ENCODE measurements around the gene CELSR3. TPM values are rescaled to one million over a fixed set of nuclear protein-coding genes. Genes with fewer than 3 reads are reported as not detected.

CELSR3 gene
- total RNA-seq, 1 experiment from 2014 or later, result 24.9 TPM

- intact Hi-C loops (cut with micrococcal nuclease; ENCODE audit: unreplicated experiment), result no loop called here
- Mint-ChIP-seq H3K36me3 (ENCODE audit: insufficient read depth, unreplicated experiment) (peaks cover 54% of the 10 kb centered on the region), H3K27me3 (ENCODE audit: unreplicated experiment) (no peaks in the 10 kb centered on the region), H3K9me3 (ENCODE audit: low read depth, unreplicated experiment) (no peaks in the 10 kb centered on the region), H3K4me1 (ENCODE audit: low read depth, unreplicated experiment) (peaks cover 22% of the 10 kb centered on the region), H3K27ac (ENCODE audit: unreplicated experiment) (no peak overlapping the region), H3K4me3 (ENCODE audit: low read depth, unreplicated experiment) (no peak overlapping the region)
- CTCF ChIA-PET, result interaction anchor here (0.7 kb wide), 1 partner anchor 290 kb away, joined by 4 read pairs; no protein-coding TSS in a partner anchor
- no TSS peak for BruUV-seq (replicated peaks)
- no peak for TF ChIP-seq CTCF (IDR thresholded peaks at IDR 0.05; ENCODE audit: unreplicated experiment)
- DNase-seq, result no peak
These were observed 35.3 kb upstream of the CELSR3 start for GRCh38 chr3:48697952-48698351.

GRCh38 chr3:48696601-48697000 is 33.9 kb upstream of the CELSR3 start:
- Mint-ChIP-seq H3K27ac (ENCODE audit: unreplicated experiment) (no peak overlapping the region), H3K27me3 (ENCODE audit: unreplicated experiment) (no peaks in the 10 kb centered on the region), H3K36me3 (ENCODE audit: insufficient read depth, unreplicated experiment) (peaks cover 57% of the 10 kb centered on the region), H3K9me3 (ENCODE audit: low read depth, unreplicated experiment) (no peaks in the 10 kb centered on the region), H3K4me3 (ENCODE audit: low read depth, unreplicated experiment) (no peak overlapping the region), H3K4me1 (ENCODE audit: low read depth, unreplicated experiment) (peaks cover 12% of the 10 kb centered on the region)
- no TSS peak for BruUV-seq (replicated peaks)
- no peak for TF ChIP-seq CTCF (IDR thresholded peaks at IDR 0.05; ENCODE audit: unreplicated experiment)
- intact Hi-C loops (cut with micrococcal nuclease; ENCODE audit: unreplicated experiment), result no loop called here
- CTCF ChIA-PET, result interaction anchor here (0.6 kb wide), 2 partner anchors 24 to 34 kb away, joined by 3 read pairs; no protein-coding TSS in a partner anchor
- no peak for DNase-seq

DNA sequence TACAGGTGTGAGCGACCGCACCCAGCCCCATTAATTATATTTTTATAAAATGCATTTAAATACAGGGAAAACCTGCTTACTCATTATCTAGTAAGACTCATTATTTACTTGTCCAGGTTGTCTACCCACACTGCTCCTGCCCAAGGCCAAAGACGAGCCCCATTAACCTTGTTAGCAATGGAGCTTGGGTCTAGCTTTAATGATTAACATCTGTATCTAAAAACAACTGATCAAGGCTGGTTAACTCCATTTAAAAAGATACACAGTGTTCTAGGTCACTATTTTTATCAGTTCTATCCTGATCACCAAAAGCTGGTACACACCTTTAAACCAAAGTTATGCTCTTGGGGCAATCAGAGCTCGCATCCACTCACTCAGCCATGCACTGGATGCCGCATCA is 33.5 kb upstream of the CELSR3 start:
- DNase-seq, result no peak
- Mint-ChIP-seq H3K27ac (ENCODE audit: unreplicated experiment) (no peak overlapping the region), H3K9me3 (ENCODE audit: low read depth, unreplicated experiment) (no peaks in the 10 kb centered on the region), H3K27me3 (ENCODE audit: unreplicated experiment) (no peaks in the 10 kb centered on the region), H3K36me3 (ENCODE audit: insufficient read depth, unreplicated experiment) (peaks cover 61% of the 10 kb centered on the region), H3K4me1 (ENCODE audit: low read depth, unreplicated experiment) (peaks cover 12% of the 10 kb centered on the region), H3K4me3 (ENCODE audit: low read depth, unreplicated experiment) (no peak overlapping the region)
- no peak for TF ChIP-seq CTCF (IDR thresholded peaks at IDR 0.05; ENCODE audit: unreplicated experiment)
- CTCF ChIA-PET, result interaction anchor here (0.6 kb wide), 2 partner anchors 24 to 143 kb away, joined by 3 to 4 read pairs; no protein-coding TSS in a partner anchor
- BruUV-seq (replicated peaks), result no TSS peak
- intact Hi-C loops (cut with micrococcal nuclease; ENCODE audit: unreplicated experiment), result no loop called here

DNA sequence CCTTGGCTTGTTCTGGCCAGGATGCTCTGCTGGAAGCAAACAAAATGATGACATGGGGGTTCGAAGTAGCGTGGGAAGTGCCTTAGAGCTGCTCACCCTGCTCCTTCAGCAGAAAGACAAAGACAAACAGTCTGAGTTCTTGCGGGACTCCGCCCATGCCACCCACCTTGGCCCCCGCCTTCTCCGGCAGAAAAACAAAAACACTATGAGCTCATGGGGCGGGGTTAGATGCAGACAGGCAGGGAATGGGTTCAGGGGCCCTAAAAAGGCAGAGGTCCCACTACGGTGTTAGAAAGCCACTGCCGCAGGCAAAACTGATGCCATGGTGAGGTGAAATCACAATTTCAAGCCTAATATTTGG is 32.7 kb upstream of the CELSR3 start:
- Mint-ChIP-seq H3K36me3 (ENCODE audit: insufficient read depth, unreplicated experiment) (peaks cover 68% of the 10 kb centered on the region), H3K4me3 (ENCODE audit: low read depth, unreplicated experiment) (peak overlapping the region; percentile 29), H3K4me1 (ENCODE audit: low read depth, unreplicated experiment) (peaks cover 12% of the 10 kb centered on the region), H3K27me3 (ENCODE audit: unreplicated experiment) (no peaks in the 10 kb centered on the region), H3K9me3 (ENCODE audit: low read depth, unreplicated experiment) (no peaks in the 10 kb centered on the region), H3K27ac (ENCODE audit: unreplicated experiment) (no peak overlapping the region)
- DNase-seq, result peak; percentile 19
- CTCF ChIA-PET, result interaction anchor here (0.6 kb wide), 1 partner anchor 142 kb away, joined by 4 read pairs; no protein-coding TSS in a partner anchor
- no TSS peak for BruUV-seq (replicated peaks)
- intact Hi-C loops (cut with micrococcal nuclease; ENCODE audit: unreplicated experiment), result no loop called here
- no peak for TF ChIP-seq CTCF (IDR thresholded peaks at IDR 0.05; ENCODE audit: unreplicated experiment)

Data from Calu3 (cell line).